Testis (tissue), 3 donors: Measurements from ENCODE around the gene RSBN1L. TPM values are rescaled to one million over a fixed set of nuclear protein-coding genes. Genes with fewer than 3 reads are reported as not detected.
A peak's percentile ranks its signal among the peaks of the same experiment; 100 is the strongest.

Experiments
- DNase-seq: peaks from one replicate; pipeline ENCODE4 v3.0.0-alpha.2; 2019
- H3K27ac ChIP-seq, 2 donors: fragments of 200-600 bp; sonication (generic); one replicate each; pipeline ENCODE4 v1.5.1; 2019
- H3K27me3 ChIP-seq: fragments of 200-600 bp; sonication (generic); one replicate; pipeline ENCODE4 v1.5.1; 2019
- H3K36me3 ChIP-seq: fragments of 200-600 bp; sonication (generic); one replicate; pipeline ENCODE4 v1.5.1; 2017; ENCODE audit warnings: low read depth; ENCODE audit errors: missing control alignments
- H3K4me1 ChIP-seq: fragments of 200-600 bp; sonication (generic); one replicate; pipeline ENCODE4 v1.5.1; 2019
- H3K4me3 ChIP-seq, 2 donors: fragments of 200-600 bp; sonication (generic); one replicate each; pipeline ENCODE4 v1.5.1; 2017 to 2019
- H3K9me3 ChIP-seq: fragments of 200-600 bp; sonication (generic); one replicate; pipeline ENCODE4 v1.5.1; 2017
- CTCF ChIP-seq, 3 experiments: fragments of 450-650 bp in 2 of 3; fragments of 200-600 bp in 1 of 3; sonication (generic) in 1 of 3; IDR thresholded peaks; one replicate each; pipeline ENCODE4 v1.5.1; 2016 to 2019; ENCODE audit warnings: antibody characterized with exemption in 3 of 3, mild to moderate bottlenecking in 2 of 3, moderate library complexity in 1 of 3
- POLR2A ChIP-seq: fragments of 450-650 bp; IDR thresholded peaks from one replicate; pipeline ENCODE4 v1.6.1; 2017; ENCODE audit warnings: antibody characterized with exemption, mild to moderate bottlenecking, moderate library complexity
- WGBS, 2 donors: methylation state at CpG; one replicate each; pipeline ENCODE4 v1.1.5; 2018; 5-methylcytosine and 5-hydroxymethylcytosine counted together
- intact Hi-C: fragments of 100-400 bp; cut with DNase I; formaldehyde crosslinking; loops from one replicate; pipeline ENCODE4 v1.15.1; 2023; ENCODE audit warnings: low total_unique reads
- polyA plus RNA-seq: library from polyadenylated mRNA; stranded (reverse); fragments of 350-450 nt; fragmentation: Illumina TruSeq; extraction: RNeasy Lipid Tissue Mini Kit (QIAGEN cat#74804); gene quantifications from one replicate; pipeline ENCODE4 v1.2.3, GENCODE V29; 2014; ENCODE audit warnings: low read depth, low replicate concordance; ENCODE audit not compliant: insufficient read depth
- total RNA-seq, 2 donors: library from RNA; depleted of rRNA; stranded (reverse); fragments of >200 nt; gene quantifications; one replicate each; pipeline ENCODE4 v1.2.3, GENCODE V29; 2016

The RSBN1L gene
- total and polyA plus RNA-seq, 3 donors from 2014 or later: 33.0 to 40.1 (median 38.1) TPM

GRCh38 chr7:77794000-77794399, 97.7 kb downstream of the RSBN1L start:
- Histone ChIP-seq H3K9me3 (no peaks in the 10 kb centered on the region), H3K27ac (peak overlapping the region in 1 of 2 donors; percentile 77), H3K27me3 (no peaks in the 10 kb centered on the region), H3K4me1 (peaks cover 22% of the 10 kb centered on the region), H3K36me3 (no peaks in the 10 kb centered on the region), H3K4me3 (no peak overlapping the region)
- DNase-seq: no peak
- intact Hi-C loops: no loop called here
- 94 to 95% methylated on average over 4 of the region's 4 CpGs for WGBS, 2 donors
- TF ChIP-seq POLR2A: no peak
- TF ChIP-seq CTCF (IDR thresholded peaks at IDR 0.05): no peak

GRCh38 chr7:77796109-77796508, 99.8 kb downstream of the RSBN1L start:
- Histone ChIP-seq H3K4me3 (no peak overlapping the region), H3K4me1 (peaks cover 22% of the 10 kb centered on the region), H3K36me3 (no peaks in the 10 kb centered on the region), H3K27me3 (no peaks in the 10 kb centered on the region), H3K9me3 (no peaks in the 10 kb centered on the region), H3K27ac (peak overlapping the region in 1 of 2 donors; percentile 60)
- DNase-seq: no peak
- 62 to 88% methylated on average over 3 of the region's 3 CpGs for WGBS, 2 donors
- TF ChIP-seq CTCF (IDR thresholded peaks at IDR 0.05) (no peak), POLR2A (no peak)
- intact Hi-C loops: no loop called here

- H3K36me3 ChIP-seq: no peaks in the 10 kb centered on the region
- DNase-seq: no peak
- peaks cover 18% of the 10 kb centered on the region for H3K4me1 ChIP-seq
- H3K9me3 ChIP-seq: no peaks in the 10 kb centered on the region
- no peaks in the 10 kb centered on the region for H3K27me3 ChIP-seq
- intact Hi-C loops: no loop called here
- peak overlapping the region in 1 of 2 donors; percentile 94 for H3K4me3 ChIP-seq
- WGBS, 2 donors: 37 to 44% methylated on average over 5 of the region's 5 CpGs
- no peak for TF ChIP-seq POLR2A
- TF ChIP-seq CTCF (IDR thresholded peaks at IDR 0.05): no peak
- H3K27ac ChIP-seq: peak overlapping the region in 1 of 2 donors; percentile 94
Measured at GRCh38 chr7:77796960-77797359, 100.7 kb downstream of the RSBN1L start.

- H3K36me3 ChIP-seq: no peaks in the 10 kb centered on the region
- TF ChIP-seq POLR2A: no peak
- no peak for TF ChIP-seq CTCF (IDR thresholded peaks at IDR 0.05)
- peak overlapping the region; percentile 94 for H3K27ac ChIP-seq
- peak overlapping the region; percentile 90 to 94 for H3K4me3 ChIP-seq
- DNase-seq: no peak
- H3K4me1 ChIP-seq: peaks cover 8% of the 10 kb centered on the region
- no peaks in the 10 kb centered on the region for H3K27me3 ChIP-seq
- WGBS, 2 donors: 0% methylated on average over 19 to 31 of the region's 35 CpGs
- intact Hi-C loops: no loop called here
- H3K9me3 ChIP-seq: no peaks in the 10 kb centered on the region
Measured at GRCh38 chr7:77797734-77798393, 101.6 kb downstream of the RSBN1L start.
